GM21825 (cell line): ENCODE results near the gene GPR17.

Experiments
- ATAC-seq: cut with Tn5 transposase; IDR thresholded peaks from one replicate; pipeline ENCODE4 v1.9.1; 2021; ENCODE audit warnings: mild to moderate bottlenecking, moderate library complexity; ENCODE audit not compliant: unreplicated experiment

GPR17 gene

DNA sequence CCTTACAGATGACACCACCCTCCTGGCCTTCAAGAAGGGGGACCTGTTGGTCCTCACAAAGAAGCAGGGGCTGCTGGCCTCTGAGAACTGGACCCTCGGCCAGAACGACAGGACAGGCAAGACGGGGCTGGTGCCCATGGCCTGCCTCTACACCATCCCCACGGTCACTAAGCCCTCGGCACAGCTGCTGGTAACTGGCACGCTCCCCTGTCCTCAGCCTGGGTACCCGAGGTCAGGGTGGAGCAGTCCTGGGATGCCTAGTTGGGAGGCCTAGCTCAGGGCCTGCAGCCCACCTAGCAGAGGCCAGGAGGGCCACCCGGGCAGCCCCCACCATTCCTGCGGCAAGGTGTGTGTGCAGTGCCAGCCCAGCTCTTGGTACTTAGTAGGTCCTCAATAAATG is 16.3 kb upstream of the GPR17 start:
- no peak for ATAC-seq

DNA sequence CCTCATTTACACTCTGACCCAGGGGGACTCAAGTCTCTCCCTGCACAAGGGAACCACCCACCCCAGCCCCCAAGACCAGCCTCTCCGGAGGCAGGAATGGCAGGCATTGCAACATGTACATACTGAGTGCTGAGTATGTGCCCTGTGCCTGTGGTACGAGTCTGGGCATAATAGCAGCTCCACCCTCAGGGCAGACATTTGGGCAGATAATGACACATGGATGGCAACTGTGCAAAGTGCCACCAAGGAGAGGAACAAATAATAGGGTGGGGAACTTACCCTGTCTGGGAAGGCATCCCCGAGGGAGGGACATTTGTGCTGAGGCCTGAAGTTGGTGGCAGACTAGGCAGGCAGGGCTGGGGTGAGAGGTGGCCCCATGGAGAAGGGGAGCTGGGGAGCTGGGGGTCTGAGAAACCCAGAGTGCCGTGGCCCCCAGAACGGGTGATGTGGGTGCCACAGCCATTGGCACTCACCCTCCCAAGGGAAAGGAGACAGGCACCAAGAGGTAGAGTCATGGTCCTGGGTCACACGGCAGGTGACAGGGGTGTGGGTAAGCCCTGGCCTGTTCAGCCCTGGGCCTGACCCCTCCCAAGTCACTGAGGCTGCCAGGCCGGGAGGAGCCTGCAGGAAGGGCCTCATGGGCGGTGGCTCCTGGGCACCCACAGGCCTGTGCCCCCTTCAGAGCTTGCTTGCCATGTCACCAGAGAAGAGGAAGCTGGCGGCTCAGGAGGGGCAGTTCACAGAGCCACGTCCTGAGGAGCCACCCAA is 15.7 kb upstream of the GPR17 start:
- no peak for ATAC-seq

GRCh38 chr2:127630864-127631540 is 15.0 kb upstream of the GPR17 start:
- no peak for ATAC-seq

- no peak for ATAC-seq
These were observed 14.4 kb upstream of the GPR17 start for GRCh38 chr2:127631541-127631996.

GRCh38 chr2:127631997-127632581 is 13.9 kb upstream of the GPR17 start:
- ATAC-seq: no peak

DNA sequence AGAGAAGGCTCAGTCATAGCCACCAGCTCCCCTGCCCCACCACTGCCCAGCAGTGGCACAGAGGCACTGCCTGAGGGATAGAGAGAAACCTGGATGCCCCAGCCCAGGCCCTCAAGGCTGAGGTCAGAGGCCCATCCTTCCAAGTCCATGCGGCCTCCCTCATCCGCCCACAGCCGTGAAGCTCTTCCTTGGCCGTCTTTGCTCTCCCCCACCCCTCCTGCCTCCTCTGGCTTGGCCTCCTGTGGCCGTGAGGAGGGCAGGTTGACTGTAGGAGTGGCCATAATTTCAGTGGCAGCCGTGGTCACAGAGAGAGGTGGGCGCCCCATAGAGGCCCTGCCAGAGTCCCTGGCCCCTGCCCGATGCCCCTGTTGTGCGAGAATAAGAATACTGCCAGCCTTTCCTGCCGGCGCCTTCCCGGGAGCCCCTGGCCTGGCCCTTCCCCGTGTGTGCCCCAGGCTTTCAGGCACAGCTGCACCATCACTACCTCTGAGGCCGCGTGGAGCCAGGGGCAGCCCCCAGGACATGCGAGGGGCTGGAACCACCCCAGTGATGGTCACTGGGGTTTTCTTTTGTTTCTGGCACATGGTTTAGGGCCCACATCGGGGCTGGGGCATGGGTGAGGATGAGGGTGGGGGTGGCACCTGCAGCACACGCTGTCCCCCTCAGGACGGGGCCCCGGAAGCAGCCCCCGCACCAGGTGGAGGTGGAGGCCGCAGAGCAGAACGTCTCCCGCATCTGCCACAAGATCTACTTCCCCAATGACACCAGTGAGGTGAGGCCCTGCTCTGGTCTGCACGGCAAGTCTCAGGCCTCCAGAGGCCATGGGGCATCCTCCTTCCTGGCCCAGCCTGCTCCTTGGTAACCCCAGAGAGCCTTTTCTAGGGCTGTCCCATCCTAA is 13.1 kb upstream of the GPR17 start:
- peak; percentile 42 for ATAC-seq

- no peak for ATAC-seq
These were observed 12.3 kb upstream of the GPR17 start for GRCh38 chr2:127633556-127634065.

GRCh38 chr2:127634066-127634617 is 11.8 kb upstream of the GPR17 start:
- ATAC-seq: no peak

DNA sequence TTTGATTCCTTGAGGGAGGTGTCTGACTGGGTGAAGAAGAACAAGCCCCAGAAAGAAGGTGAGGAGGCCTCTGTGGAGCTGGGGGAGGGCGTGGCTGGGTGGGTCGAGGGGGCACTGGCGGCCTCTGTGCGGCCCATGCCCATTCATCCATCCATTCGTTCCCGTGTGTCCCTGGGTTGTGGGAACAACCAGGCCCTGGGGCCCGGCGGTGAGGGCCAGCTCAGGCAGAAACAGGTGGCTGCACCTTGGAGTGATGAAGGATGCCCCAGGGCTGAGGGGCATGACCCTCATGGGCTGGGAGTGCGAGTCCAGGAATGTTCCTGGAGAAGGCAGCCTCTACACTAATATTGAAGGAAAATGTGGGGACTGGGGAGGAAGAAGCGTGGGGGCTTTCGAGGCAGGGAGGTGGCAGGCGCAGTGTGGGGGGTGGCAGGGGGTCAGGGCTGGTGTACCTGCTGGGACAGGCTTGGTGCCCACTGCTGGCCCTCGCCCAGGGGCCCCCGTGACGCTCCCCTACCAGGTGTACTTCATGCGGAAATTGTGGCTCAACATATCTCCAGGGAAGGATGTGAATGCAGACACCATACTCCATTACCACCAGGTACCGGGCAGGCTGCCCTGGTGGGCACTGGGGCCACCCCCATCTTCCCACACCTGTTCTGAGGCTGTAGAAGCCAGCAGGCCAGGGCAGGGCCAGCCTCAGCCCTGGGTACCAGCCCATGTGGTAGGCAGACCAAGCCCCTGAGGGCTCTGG is 11.2 kb upstream of the GPR17 start:
- no peak for ATAC-seq

DNA sequence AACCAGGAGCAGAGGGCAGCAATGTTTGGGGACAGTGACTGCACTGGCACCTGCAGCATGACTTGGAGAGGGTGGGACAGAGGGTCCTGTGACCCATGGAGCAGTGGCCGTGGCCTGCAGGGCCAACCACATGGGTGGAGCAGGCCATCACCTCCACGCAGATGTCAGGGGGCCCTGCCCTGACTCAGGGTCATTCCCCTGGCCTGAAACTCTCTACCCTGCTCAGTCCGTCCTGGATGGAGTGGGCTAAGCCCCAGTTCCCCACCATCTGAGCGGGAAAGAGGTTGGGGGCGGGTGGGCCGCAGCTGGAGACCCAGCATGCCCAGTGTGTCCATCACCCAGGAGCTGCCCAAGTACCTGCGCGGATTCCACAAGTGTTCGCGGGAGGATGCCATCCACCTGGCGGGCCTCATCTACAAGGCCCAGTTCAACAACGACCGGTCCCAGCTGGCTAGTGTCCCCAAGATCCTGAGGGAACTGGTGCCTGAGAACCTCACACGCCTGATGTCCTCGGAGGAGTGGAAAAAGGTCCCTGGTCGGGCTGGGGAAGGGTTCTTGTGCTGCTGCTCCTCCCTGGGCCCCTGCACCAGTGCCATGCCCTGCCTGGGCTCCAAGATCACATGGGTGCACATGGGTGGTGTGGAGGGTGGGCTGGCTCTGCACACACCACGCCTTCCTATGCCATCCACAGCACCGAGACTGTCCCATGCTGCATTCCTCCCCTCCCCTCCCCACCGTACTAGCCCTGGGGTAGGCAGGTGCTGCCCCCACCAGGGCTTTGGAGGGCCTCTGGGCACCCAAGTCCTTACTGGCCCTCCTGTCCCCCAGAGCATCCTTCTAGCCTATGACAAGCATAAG is 10.3 kb upstream of the GPR17 start:
- ATAC-seq: no peak

- ATAC-seq: no peak
These were observed 9.4 kb upstream of the GPR17 start for GRCh38 chr2:127636248-127637235.

- no peak for ATAC-seq
These were observed 8.7 kb upstream of the GPR17 start for GRCh38 chr2:127637236-127637630.

- no peak for ATAC-seq
These were observed 8.2 kb upstream of the GPR17 start for GRCh38 chr2:127637725-127638252.

- no peak for ATAC-seq
These were observed 7.4 kb upstream of the GPR17 start for GRCh38 chr2:127638361-127639110.

GRCh38 chr2:127639111-127639474 is 6.9 kb upstream of the GPR17 start:
- ATAC-seq: no peak
